Transverse colon (tissue), 4 donors: ENCODE measurements around the gene SSRP1. TPM values are rescaled to one million over a fixed set of nuclear protein-coding genes. Genes with fewer than 3 reads are reported as not detected.
A peak's percentile ranks its signal among the peaks of the same experiment; 100 is the strongest.
"Not testable (repeated sequence)": the region's sequence is repeated elsewhere in the genome, so short reads cannot be mapped to it uniquely, and the experiment has no call there.

ENCODE experiments used
- DNase-seq: peaks from one replicate; pipeline ENCODE4 v3.0.0-alpha.2; 2019
- H3K27ac ChIP-seq, 4 donors: fragments of 200-600 bp; sonication (generic); 2 replicates each; pipeline ENCODE4 v1.5.1; 2016 to 2018; ENCODE audit warnings: inconsistent platforms in 4 of 4
- H3K27me3 ChIP-seq: fragments of 200-600 bp; sonication (generic); 2 replicates; pipeline ENCODE4 v1.5.1; 2017; ENCODE audit warnings: inconsistent platforms
- H3K36me3 ChIP-seq, 4 donors: fragments of 200-600 bp; sonication (generic); 2 replicates each; pipeline ENCODE4 v1.5.1; 2017 to 2019; ENCODE audit warnings: inconsistent platforms in 4 of 4
- H3K4me1 ChIP-seq, 4 donors: fragments of 200-600 bp; sonication (generic); 2 replicates each; pipeline ENCODE4 v1.5.1; 2017 to 2020; ENCODE audit warnings: inconsistent platforms in 4 of 4
- H3K4me3 ChIP-seq, 4 donors: fragments of 200-600 bp; sonication (generic); 1 replicate in 1 of 4; 2 replicates in 3 of 4; pipeline versions ENCODE4 v1.5.1 to v1.6.1; 2017 to 2019; ENCODE audit warnings: inconsistent platforms in 4 of 4
- H3K9me3 ChIP-seq, 2 donors: fragments of 200-600 bp; sonication (generic); 2 replicates each; pipeline ENCODE4 v1.5.1; 2017 to 2019; ENCODE audit warnings: inconsistent platforms in 2 of 2
- CTCF ChIP-seq, 5 experiments: fragments of 200-600 bp in 3 of 5; fragments of 450-650 bp in 2 of 5; sonication (generic) in 3 of 5; IDR thresholded peaks; 1 replicate in 2 of 5; 2 replicates in 3 of 5; pipeline ENCODE4 v1.5.1; 2016 to 2017; ENCODE audit warnings: antibody characterized with exemption in 5 of 5, inconsistent platforms in 3 of 5, mild to moderate bottlenecking in 2 of 5, moderate library complexity in 1 of 5
- EP300 ChIP-seq: sonication (generic); formaldehyde crosslinking; IDR thresholded peaks from one replicate; pipeline ENCODE4 v1.6.1; 2017; ENCODE audit warnings: antibody characterized with exemption, low read depth
- POLR2A ChIP-seq: fragments of 450-650 bp; IDR thresholded peaks from one replicate; pipeline ENCODE4 v1.6.1; 2016; ENCODE audit warnings: antibody characterized with exemption, mild to moderate bottlenecking, moderate library complexity
- POLR2AphosphoS5 ChIP-seq, 3 donors: sonication (generic); formaldehyde crosslinking; IDR thresholded peaks; one replicate each; pipeline ENCODE4 v1.6.1; 2016; ENCODE audit warnings: antibody characterized with exemption in 3 of 3
- WGBS, 2 donors: methylation state at CpG; one replicate each; pipeline ENCODE4 v1.1.5; 2018; ENCODE audit warnings: low coverage in 1 of 2; 5-methylcytosine and 5-hydroxymethylcytosine counted together
- in situ Hi-C, 4 donors: fragments of 200-750 bp; cut with MboI; loops; one replicate each; pipeline versions ENCODE4 v1.15.0 to v1.15.1; 2017; ENCODE audit warnings: low sequenced_read_pairs in 3 of 4, low pct_ligation_motif_present in 1 of 4, low pct_unique_long_range_greater_than_20kb in 1 of 4
- intact Hi-C: fragments of 100-400 bp; cut with DNase I; formaldehyde crosslinking; loops from one replicate; pipeline ENCODE4 v1.15.1; 2023; ENCODE audit warnings: low total_unique reads
- total RNA-seq, 4 donors: library from RNA; depleted of rRNA; stranded (reverse); fragments of >200 nt; gene quantifications; one replicate each; pipeline ENCODE4 v1.1.0, GENCODE V29; 2016

The SSRP1 gene
- total RNA-seq, 4 donors from 2014 or later, result 32.0 to 59.4 (median 45.5) TPM

GRCh38 chr11:57339328-57339727, 3.6 kb upstream of the SSRP1 start:
- in situ Hi-C loops (loop anchor here in 3 of 4 donors (25.0 kb wide), 2 partner anchors 148 to 298 kb away; partner anchors contain the start of gene YPEL4 (in 2 of the 3)), intact Hi-C loops (no loop called here)
- no peak for DNase-seq
- TF ChIP-seq EP300 (no peak), POLR2AphosphoS5 (IDR thresholded peaks at IDR 0.05) (no peak), POLR2A (no peak), CTCF (IDR thresholded peaks at IDR 0.05) (no peak)
- Histone ChIP-seq H3K27ac (no peak overlapping the region), H3K4me3 (no peak overlapping the region), H3K36me3 (no peaks in the 10 kb centered on the region), H3K27me3 (no peaks in the 10 kb centered on the region), H3K9me3 (no peaks in the 10 kb centered on the region), H3K4me1 (peaks cover 7 to 14% (median 13%) of the 10 kb centered on the region in 4 donors)
- 95% methylated on average over 5 of the region's 5 CpGs; no CpG with 5 or more reads in 1 of the 2 donors for WGBS, 2 donors

- Histone ChIP-seq H3K27ac (no peak within 1 kb of the TSS), H3K27me3 (no peaks in the 10 kb centered on the region), H3K9me3 (no peaks in the 10 kb centered on the region), H3K4me1 (peaks cover 9 to 23% (median 14%) of the 10 kb centered on the region in 4 donors), H3K36me3 (no peaks in the 10 kb centered on the region), H3K4me3 (no peak within 1 kb of the TSS)
- WGBS, 2 donors, result 42% methylated on average over 4 of the region's 4 CpGs; no CpG with 5 or more reads in 1 of the 2 donors
- no peak for DNase-seq
- in situ Hi-C loops (loop anchor here in 3 of 4 donors (25.0 kb wide), 2 partner anchors 149 to 299 kb away; partner anchors contain the start of gene YPEL4 (in 2 of the 3)), intact Hi-C loops (no loop called here)
- no peak for TF ChIP-seq POLR2AphosphoS5 (IDR thresholded peaks at IDR 0.05)
- no peak for TF ChIP-seq CTCF (IDR thresholded peaks at IDR 0.05)
- TF ChIP-seq POLR2A, result no peak
- no peak for TF ChIP-seq EP300
These were observed 2.5 kb upstream of the SSRP1 start, which contains the start of gene P2RX3 for GRCh38 chr11:57338142-57338541. TSS of gene P2RX3 (plus strand) at chr11:57338352. CDS start at chr11:57338551, 199 bp downstream.

GRCh38 chr11:57336856-57337255, 1.2 kb upstream of the SSRP1 start:
- 93 to 95% methylated on average over 3 to 6 of the region's 6 CpGs for WGBS, 2 donors
- H3K4me3 ChIP-seq, H3K27ac ChIP-seq, H3K36me3 ChIP-seq, H3K27me3 ChIP-seq, DNase-seq, H3K9me3 ChIP-seq, intact Hi-C loops: not testable (repeated sequence)
- H3K4me1 ChIP-seq, result peaks cover 9 to 23% (median 14%) of the 10 kb centered on the region in 4 donors
- in situ Hi-C loops, result loop anchor here in 3 of 4 donors (25.0 kb wide), 2 partner anchors 150 to 300 kb away; partner anchors contain the start of gene YPEL4 (in 2 of the 3)

GRCh38 chr11:57336111-57336666, 497 bp upstream of the SSRP1 start:
- H3K27ac ChIP-seq, result peak overlapping the region; percentile 89 to 92 (median 90)
- peaks cover 9 to 23% (median 14%) of the 10 kb centered on the region in 4 donors for H3K4me1 ChIP-seq
- peak overlapping the region in 3 of 4 donors; percentile 83 to 95 (median 93) for H3K4me3 ChIP-seq
- TF ChIP-seq CTCF (IDR thresholded peaks at IDR 0.05) (no peak), POLR2AphosphoS5 (IDR thresholded peaks at IDR 0.05) (no peak), EP300 (no peak), POLR2A (no peak)
- H3K27me3 ChIP-seq, result no peaks in the 10 kb centered on the region
- in situ Hi-C loops, result loop anchor here in 3 of 4 donors (25.0 kb wide), 2 partner anchors 151 to 301 kb away; partner anchors contain the start of gene YPEL4 (in 2 of the 3)
- WGBS, 2 donors, result 1 to 34% methylated on average over 7 to 12 of the region's 12 CpGs
- intact Hi-C loops, result no loop called here
- DNase-seq, result no peak
- H3K36me3 ChIP-seq, result peaks cover 0 to 16% (median 7%) of the 10 kb centered on the region in 4 donors
- H3K9me3 ChIP-seq, result no peaks in the 10 kb centered on the region
